Measurements from ENCODE around the gene CAT.
A peak's percentile ranks its signal among the peaks of the same experiment; 100 is the strongest.

Gene CAT

DNA sequence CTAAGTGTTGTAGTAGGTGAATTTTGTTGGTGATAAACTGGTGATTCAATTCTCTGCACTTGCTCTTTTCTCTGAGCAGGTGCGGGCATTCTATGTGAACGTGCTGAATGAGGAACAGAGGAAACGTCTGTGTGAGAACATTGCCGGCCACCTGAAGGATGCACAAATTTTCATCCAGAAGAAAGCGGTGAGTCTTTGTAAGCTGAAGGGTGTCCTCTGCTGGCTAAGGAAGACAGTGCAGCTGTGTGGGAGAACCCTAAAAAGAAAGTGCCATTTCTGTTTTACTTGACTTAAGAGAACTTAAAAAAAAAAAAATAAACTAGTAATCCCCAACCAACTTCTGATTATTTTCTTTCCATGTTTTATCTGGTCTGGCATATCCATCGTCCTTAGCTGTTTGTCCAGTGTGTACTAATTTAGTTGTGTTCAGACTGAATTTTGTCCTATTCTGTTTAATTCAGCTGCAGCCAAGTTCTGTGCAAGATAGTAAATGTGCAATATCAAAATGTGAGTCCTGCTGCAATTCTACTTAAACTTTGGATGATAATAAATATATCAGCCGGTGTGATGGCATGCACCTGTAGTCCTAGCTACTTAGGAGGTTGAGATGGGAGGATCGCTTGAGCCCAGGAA lies 29.6 kb downstream of the CAT start:
- H3K4me3 ChIP-seq (ENCODE audit: low read length, poor library complexity, severe bottlenecking) = no peak overlapping the region
- H3K4me2 ChIP-seq (ENCODE audit: low read depth, low read length, poor library complexity, severe bottlenecking) = no peak overlapping the region
- H3F3A ChIP-seq (ENCODE audit: low read depth) = no peaks in the 10 kb centered on the region
- no peaks in the 10 kb centered on the region for H3K9me2 ChIP-seq (replicated peaks; ENCODE audit: low read depth, low read length)
- H3K79me2 ChIP-seq (ENCODE audit: insufficient read depth, low read length) = no peaks in the 10 kb centered on the region
- TF ChIP-seq EZH2phosphoT487 (IDR thresholded peaks at IDR 0.05; ENCODE audit: borderline replicate concordance) = no peak
- TF ChIP-seq, protein P1, sequence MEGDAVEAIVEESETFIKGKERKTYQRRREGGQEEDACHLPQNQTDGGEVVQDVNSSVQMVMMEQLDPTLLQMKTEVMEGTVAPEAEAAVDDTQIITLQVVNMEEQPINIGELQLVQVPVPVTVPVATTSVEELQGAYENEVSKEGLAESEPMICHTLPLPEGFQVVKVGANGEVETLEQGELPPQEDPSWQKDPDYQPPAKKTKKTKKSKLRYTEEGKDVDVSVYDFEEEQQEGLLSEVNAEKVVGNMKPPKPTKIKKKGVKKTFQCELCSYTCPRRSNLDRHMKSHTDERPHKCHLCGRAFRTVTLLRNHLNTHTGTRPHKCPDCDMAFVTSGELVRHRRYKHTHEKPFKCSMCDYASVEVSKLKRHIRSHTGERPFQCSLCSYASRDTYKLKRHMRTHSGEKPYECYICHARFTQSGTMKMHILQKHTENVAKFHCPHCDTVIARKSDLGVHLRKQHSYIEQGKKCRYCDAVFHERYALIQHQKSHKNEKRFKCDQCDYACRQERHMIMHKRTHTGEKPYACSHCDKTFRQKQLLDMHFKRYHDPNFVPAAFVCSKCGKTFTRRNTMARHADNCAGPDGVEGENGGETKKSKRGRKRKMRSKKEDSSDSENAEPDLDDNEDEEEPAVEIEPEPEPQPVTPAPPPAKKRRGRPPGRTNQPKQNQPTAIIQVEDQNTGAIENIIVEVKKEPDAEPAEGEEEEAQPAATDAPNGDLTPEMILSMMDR (conservative IDR thresholded peaks at IDR 0.05; ENCODE audit: low read length) = peak; percentile 91
- H3K36me3 ChIP-seq (ENCODE audit: insufficient read depth, low read length) = peaks cover 91% of the 10 kb centered on the region
- H3K27me3 ChIP-seq (ENCODE audit: insufficient read depth, low read length, poor library complexity, severe bottlenecking) = no peaks in the 10 kb centered on the region
- H2AFZ ChIP-seq (ENCODE audit: low read length) = no peak overlapping the region
- H3K9me3 ChIP-seq (ENCODE audit: insufficient read depth, low read depth, low read length) = peaks cover 17% of the 10 kb centered on the region
- H4K20me1 ChIP-seq (ENCODE audit: insufficient read depth, low read length, poor library complexity, severe bottlenecking) = no peaks in the 10 kb centered on the region
- no peaks in the 10 kb centered on the region for H3K4me1 ChIP-seq (ENCODE audit: insufficient read depth, low read length, poor library complexity, severe bottlenecking)
- no peak overlapping the region for H3K9ac ChIP-seq (ENCODE audit: low read depth, low read length, poor library complexity, severe bottlenecking)

DNA sequence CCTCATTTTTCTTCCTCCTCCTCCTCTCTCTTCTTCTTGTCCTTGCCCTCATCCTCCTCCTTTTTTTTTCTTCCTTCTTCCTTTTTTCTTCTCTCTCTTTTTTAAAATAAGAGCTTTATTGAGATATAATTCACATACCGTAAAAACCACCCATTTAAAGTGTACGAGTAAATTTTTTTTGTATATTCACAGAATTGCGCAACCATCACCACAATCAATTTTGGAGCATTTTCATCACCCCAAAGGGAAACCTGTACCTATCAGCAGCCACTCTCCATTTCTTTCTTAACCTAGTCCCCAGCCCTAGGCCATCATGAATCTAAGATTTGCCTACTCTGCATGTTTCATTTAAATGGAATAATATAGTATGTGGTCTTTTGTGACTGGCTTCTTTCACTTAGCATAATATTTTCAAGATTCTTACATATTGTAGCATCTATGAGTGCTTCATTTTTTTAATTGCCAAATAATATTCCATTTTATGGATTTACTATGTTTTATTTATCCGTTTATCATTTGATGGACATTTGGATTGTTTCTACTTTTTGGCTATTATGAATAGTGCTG lies 35.0 kb downstream of the CAT start:
- no peak overlapping the region for H2AFZ ChIP-seq (ENCODE audit: low read length)
- H3K79me2 ChIP-seq (ENCODE audit: insufficient read depth, low read length) = no peaks in the 10 kb centered on the region
- no peak overlapping the region for H3K4me3 ChIP-seq (ENCODE audit: low read length, poor library complexity, severe bottlenecking)
- TF ChIP-seq, protein P1 (conservative IDR thresholded peaks at IDR 0.05; ENCODE audit: low read length) = no peak
- TF ChIP-seq EZH2phosphoT487 (IDR thresholded peaks at IDR 0.05; ENCODE audit: borderline replicate concordance) = no peak
- no peaks in the 10 kb centered on the region for H3K9me3 ChIP-seq (ENCODE audit: insufficient read depth, low read depth, low read length)
- H4K20me1 ChIP-seq (ENCODE audit: insufficient read depth, low read length, poor library complexity, severe bottlenecking) = no peaks in the 10 kb centered on the region
- H3K9me2 ChIP-seq (replicated peaks; ENCODE audit: low read depth, low read length) = no peaks in the 10 kb centered on the region
- H3K9ac ChIP-seq (ENCODE audit: low read depth, low read length, poor library complexity, severe bottlenecking) = no peak overlapping the region
- peaks cover 47% of the 10 kb centered on the region for H3K36me3 ChIP-seq (ENCODE audit: insufficient read depth, low read length)
- no peak overlapping the region for H3K4me2 ChIP-seq (ENCODE audit: low read depth, low read length, poor library complexity, severe bottlenecking)
- H3K4me1 ChIP-seq (ENCODE audit: insufficient read depth, low read length, poor library complexity, severe bottlenecking) = no peaks in the 10 kb centered on the region
- H3K27me3 ChIP-seq (ENCODE audit: insufficient read depth, low read length, poor library complexity, severe bottlenecking) = no peaks in the 10 kb centered on the region
- no peaks in the 10 kb centered on the region for H3F3A ChIP-seq (ENCODE audit: low read depth)

DNA sequence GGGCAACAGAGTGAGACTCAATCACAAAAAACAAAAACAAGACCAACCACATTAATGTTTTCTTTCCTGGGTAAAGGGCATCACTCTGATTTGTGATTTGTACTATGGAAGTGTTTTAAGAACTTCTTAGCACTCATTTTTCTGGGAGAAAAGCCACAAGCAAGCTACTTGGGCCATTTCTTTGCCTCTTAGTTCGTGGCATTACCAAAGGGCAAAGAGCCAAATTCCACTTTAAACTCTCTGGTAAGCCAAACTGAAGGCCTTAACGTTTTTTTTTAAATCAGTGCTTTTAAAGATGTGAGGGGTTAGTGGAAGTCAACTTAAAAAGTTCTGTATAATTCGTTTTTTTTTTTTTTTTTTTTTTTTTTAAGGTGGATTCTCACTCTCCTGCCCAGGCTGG lies 36.9 kb downstream of the CAT start:
- no peaks in the 10 kb centered on the region for H3K79me2 ChIP-seq (ENCODE audit: insufficient read depth, low read length)
- no peaks in the 10 kb centered on the region for H4K20me1 ChIP-seq (ENCODE audit: insufficient read depth, low read length, poor library complexity, severe bottlenecking)
- no peak overlapping the region for H3K4me2 ChIP-seq (ENCODE audit: low read depth, low read length, poor library complexity, severe bottlenecking)
- H3K9ac ChIP-seq (ENCODE audit: low read depth, low read length, poor library complexity, severe bottlenecking) = no peak overlapping the region
- no peaks in the 10 kb centered on the region for H3K4me1 ChIP-seq (ENCODE audit: insufficient read depth, low read length, poor library complexity, severe bottlenecking)
- H3K36me3 ChIP-seq (ENCODE audit: insufficient read depth, low read length) = peaks cover 28% of the 10 kb centered on the region
- no peaks in the 10 kb centered on the region for H3F3A ChIP-seq (ENCODE audit: low read depth)
- TF ChIP-seq, protein P1 (conservative IDR thresholded peaks at IDR 0.05; ENCODE audit: low read length) = no peak
- no peak for TF ChIP-seq EZH2phosphoT487 (IDR thresholded peaks at IDR 0.05; ENCODE audit: borderline replicate concordance)
- no peaks in the 10 kb centered on the region for H3K9me2 ChIP-seq (replicated peaks; ENCODE audit: low read depth, low read length)
- no peak overlapping the region for H2AFZ ChIP-seq (ENCODE audit: low read length)
- no peaks in the 10 kb centered on the region for H3K9me3 ChIP-seq (ENCODE audit: insufficient read depth, low read depth, low read length)
- no peaks in the 10 kb centered on the region for H3K27me3 ChIP-seq (ENCODE audit: insufficient read depth, low read length, poor library complexity, severe bottlenecking)
- H3K4me3 ChIP-seq (ENCODE audit: low read length, poor library complexity, severe bottlenecking) = no peak overlapping the region
